HCT116 (cell line): ENCODE results near the gene SLC25A22. TPM values are rescaled to one million over a fixed set of nuclear protein-coding genes. Genes with fewer than 3 reads are reported as not detected.

Experiments
- ATAC-seq: fragments of 200-7000 bp; cut with Tn5 transposase; 2 replicates; pipeline ENCODE4 v1.9.1; 2020; ENCODE audit warnings: mild to moderate bottlenecking, moderate library complexity
- BruUV-seq: library from RNA; stranded (reverse); fragments of 400-500 nt; replicated peaks from 2 replicates; lab custom pipeline; 2021; lab: Mats Ljungman, UMichigan
- CTCF ChIA-PET: fragments of 300-600 bp; sonication (Branson Sonifier 250); formaldehyde crosslinking; loops from one replicate; lab custom pipeline; 2021; ENCODE audit warnings: antibody characterized with exemption; lab: Charles Lee
- POLR2A ChIA-PET: fragments of 300-600, 350-600 bp; sonication (Branson Sonifier 250); formaldehyde crosslinking; loops from one replicate; lab custom pipeline; 2021; ENCODE audit warnings: antibody characterized with exemption; lab: Charles Lee
- RAD21 ChIA-PET, 2 experiments: fragments of 300-600 bp; sonication (Branson Sonifier 250); formaldehyde crosslinking; loops; one replicate each; lab custom pipeline; 2023; ENCODE audit warnings: low total read pairs in 2 of 2; ENCODE audit not compliant: uncharacterized antibody in 2 of 2, unreplicated experiment in 2 of 2, low non-redundant PET in 1 of 2; lab: Charles Lee
- DNase-seq: peaks from one replicate; pipeline ENCODE4 v3.0.0-alpha.2; 2010; ENCODE audit warnings: low read depth, low spot score
- H2AFZ ChIP-seq: fragments of 200-600 bp; shearing (Covaris generic), sonication (generic); 2 replicates; pipeline ENCODE4 v1.6.1; 2017; ENCODE audit warnings: low read depth, mixed run types, mixed read lengths, antibody characterized with exemption, low read length; ENCODE audit not compliant: poor library complexity, severe bottlenecking
- H3K27ac ChIP-seq: 2 replicates; pipeline ENCODE4 v1.5.1; 2012; ENCODE audit warnings: low read depth, low read length
- H3K27me3 ChIP-seq: fragments of 200-600 bp; sonication (generic); 2 replicates; pipeline ENCODE4 v1.6.1; 2016; ENCODE audit warnings: mixed run types, low read length, mixed read lengths; ENCODE audit not compliant: insufficient read depth
- H3K36me3 ChIP-seq, 2 experiments: fragments of 200-500 bp in 1 of 2; fragments of 200-600 bp in 1 of 2; sonication (Bioruptor generic) in 1 of 2; sonication (generic) in 1 of 2; 2 replicates each; pipeline versions ENCODE4 v1.5.1 to v1.6.1; 2014 to 2016; ENCODE audit warnings: low read length in 2 of 2, inconsistent platforms in 1 of 2, mixed read lengths in 1 of 2, mixed run types in 1 of 2; ENCODE audit not compliant: insufficient read depth in 2 of 2, control insufficient read depth in 1 of 2
- H3K4me1 ChIP-seq, 2 experiments: fragments of 200-600 bp in 1 of 2; sonication (generic) in 1 of 2; 2 replicates each; pipeline versions ENCODE4 v1.5.1 to v1.6.1; 2012 to 2017; ENCODE audit warnings: low read length in 2 of 2, inconsistent platforms in 1 of 2, mild to moderate bottlenecking in 1 of 2, mixed read lengths in 1 of 2, mixed run types in 1 of 2, moderate library complexity in 1 of 2; ENCODE audit not compliant: insufficient read depth in 2 of 2, control insufficient read depth in 1 of 2
- H3K4me2 ChIP-seq: fragments of 200-600 bp; sonication (generic); 2 replicates; pipeline ENCODE4 v1.6.1; 2017; ENCODE audit warnings: mixed run types, low read length, mixed read lengths
- H3K4me3 ChIP-seq, 2 experiments: fragments of 200-600 bp in 1 of 2; sonication (generic) in 1 of 2; replicated peaks in 1 of 2; 2 replicates each; pipeline ENCODE4 v1.5.1; 2011 to 2016; ENCODE audit warnings: low read length in 2 of 2, control low read depth in 1 of 2, low read depth in 1 of 2, mild to moderate bottlenecking in 1 of 2, mixed read lengths in 1 of 2, mixed run types in 1 of 2
- H3K79me2 ChIP-seq: fragments of 200-600 bp; sonication (generic); 2 replicates; pipeline ENCODE4 v1.6.1; 2017; ENCODE audit warnings: mild to moderate bottlenecking, mixed run types, low read length, moderate library complexity, mixed read lengths; ENCODE audit not compliant: insufficient read depth
- H3K9ac ChIP-seq: fragments of 200-600 bp; sonication (generic); 2 replicates; pipeline ENCODE4 v1.6.1; 2016; ENCODE audit warnings: low read length, mixed read lengths
- H3K9me2 ChIP-seq: fragments of 200-600 bp; sonication (generic), shearing (Covaris generic); 2 replicates; pipeline ENCODE4 v1.6.1; 2017; ENCODE audit warnings: mixed run types, mild to moderate bottlenecking, moderate library complexity; ENCODE audit not compliant: insufficient read depth
- H3K9me3 ChIP-seq, 2 experiments: fragments of 200-500 bp in 1 of 2; fragments of 200-600 bp in 1 of 2; sonication (Bioruptor generic) in 1 of 2; sonication (generic) in 1 of 2; 2 replicates each; pipeline ENCODE4 v1.6.1; 2014 to 2017; ENCODE audit warnings: low read length in 2 of 2, mixed read lengths in 2 of 2, inconsistent platforms in 1 of 2, low read depth in 1 of 2, mild to moderate bottlenecking in 1 of 2, mixed run types in 1 of 2, moderate library complexity in 1 of 2; ENCODE audit not compliant: control insufficient read depth in 1 of 2, insufficient read depth in 1 of 2
- H4K20me1 ChIP-seq: fragments of 200-600 bp; sonication (generic), shearing (Covaris generic); 2 replicates; pipeline ENCODE4 v1.6.1; 2017; ENCODE audit warnings: mixed run types, mild to moderate bottlenecking, moderate library complexity; ENCODE audit not compliant: insufficient read depth
- CBX3 ChIP-seq: IDR thresholded peaks from 2 replicates; pipeline ENCODE4 v1.6.1; 2012; ENCODE audit warnings: low read depth
- CTCF ChIP-seq, 3 experiments: fragments of 200-600 bp in 1 of 3; sonication (generic) in 1 of 3; IDR thresholded peaks in 2 of 3; conservative IDR thresholded peaks in 1 of 3; 2 replicates each; pipeline ENCODE4 v1.5.1; 2012 to 2017; ENCODE audit warnings: low read depth in 2 of 3, low read length in 2 of 3, antibody characterized with exemption in 1 of 3, borderline replicate concordance in 1 of 3, control low read depth in 1 of 3, mild to moderate bottlenecking in 1 of 3, mixed read lengths in 1 of 3, mixed run types in 1 of 3, moderate library complexity in 1 of 3; ENCODE audit not compliant: insufficient read depth in 1 of 3
- EGR1 ChIP-seq: IDR thresholded peaks from 2 replicates; pipeline ENCODE4 v1.6.1; 2012; ENCODE audit warnings: low read depth
- ELF1 ChIP-seq: IDR thresholded peaks from 2 replicates; pipeline ENCODE4 v1.6.1; 2012; ENCODE audit warnings: low read depth, borderline replicate concordance
- EZH2 ChIP-seq: fragments of 200-600 bp; sonication (generic); IDR thresholded peaks from 2 replicates; pipeline ENCODE4 v1.6.1; 2017; ENCODE audit warnings: antibody characterized with exemption, mixed run types
- EZH2phosphoT487 ChIP-seq: fragments of 200-600 bp; IDR thresholded peaks from 2 replicates; pipeline ENCODE4 v1.6.1; 2018; ENCODE audit warnings: antibody characterized with exemption, borderline replicate concordance
- JUND ChIP-seq: IDR thresholded peaks from 2 replicates; pipeline ENCODE4 v1.6.1; 2012
- MAX ChIP-seq: IDR thresholded peaks from 2 replicates; pipeline ENCODE4 v1.6.1; 2012
- POLR2A ChIP-seq: IDR thresholded peaks from 2 replicates; pipeline ENCODE4 v1.7.0; 2011; ENCODE audit warnings: borderline replicate concordance; ENCODE audit not compliant: insufficient read depth, insufficient read length; ENCODE audit errors: extremely low read depth
- RAD21 ChIP-seq: IDR thresholded peaks from 2 replicates; pipeline ENCODE4 v1.6.1; 2012; ENCODE audit warnings: low read depth, mild to moderate bottlenecking
- TCF7L2 ChIP-seq: IDR thresholded peaks from 2 replicates; pipeline ENCODE4 v1.7.0; 2011; ENCODE audit warnings: borderline replicate concordance, inconsistent platforms; ENCODE audit not compliant: insufficient read depth, insufficient read length; ENCODE audit errors: extremely low read depth
- YY1 ChIP-seq: IDR thresholded peaks from 2 replicates; pipeline ENCODE4 v1.6.1; 2011; ENCODE audit warnings: low read length, low read depth, moderate library complexity, mild to moderate bottlenecking; ENCODE audit not compliant: insufficient replicate concordance; ENCODE audit errors: extremely low read depth
- ZFX ChIP-seq: fragments of 450-650 bp; IDR thresholded peaks from 2 replicates; pipeline ENCODE4 v1.6.1; 2017
- intact Hi-C: fragments of 100-400 bp; cut with micrococcal nuclease; formaldehyde crosslinking; loops from 2 replicates; pipeline ENCODE4 v1.10.0; 2022
- total RNA-seq: library from RNA; stranded (reverse); gene quantifications from one replicate; pipeline ENCODE4 v1.2.1, GENCODE V29; 2021; ENCODE audit not compliant: unreplicated experiment
- TF ChIP-seq, protein P1 (sequence below): IDR thresholded peaks from 2 replicates; pipeline ENCODE4 v1.6.1; 2012
- TF ChIP-seq, protein P2 (sequence below): IDR thresholded peaks from 2 replicates; pipeline ENCODE4 v1.6.1; 2011; ENCODE audit warnings: mild to moderate bottlenecking, low read length, moderate library complexity; ENCODE audit not compliant: insufficient replicate concordance; ENCODE audit errors: extremely low read depth

The SLC25A22 gene
- total RNA-seq, 1 experiment from 2014 or later = 62.0 TPM

GRCh38 chr11:803467-803742, 5.3 kb upstream of the SLC25A22 start:
- DNase-seq = no peak
- Histone ChIP-seq H3K27me3 (no peaks in the 10 kb centered on the region), H2AFZ (no peak overlapping the region), H3K9me3 (no peaks in the 10 kb centered on the region), H3K9me2 (no peaks in the 10 kb centered on the region), H3K9ac (no peak overlapping the region), H3K27ac (no peak overlapping the region; the same call in 1 of the 2 replicates), H4K20me1 (no peaks in the 10 kb centered on the region), H3K79me2 (peaks cover 21% of the 10 kb centered on the region), H3K4me2 (no peak overlapping the region; the same call in 1 of the 2 replicates), H3K4me3 (no peak overlapping the region; a peak in 1 of 4 replicates), H3K4me1 (peaks cover 26 to 37% of the 10 kb centered on the region in 2 experiments), H3K36me3 (peaks cover 0 to 9% of the 10 kb centered on the region in 2 experiments; a peak in 1 of 4 replicates)
- RAD21 ChIA-PET = no interaction called here
- ATAC-seq = no peak
- intact Hi-C loops = no loop called here
- CTCF ChIA-PET = no interaction called here
- TF ChIP-seq YY1 (no peak), ELF1 (no peak), JUND (no peak), EGR1 (no peak), TCF7L2 (no peak), MAX (no peak), EZH2 (no peak)
- POLR2A ChIA-PET = no interaction called here
- no TSS peak for BruUV-seq

DNA sequence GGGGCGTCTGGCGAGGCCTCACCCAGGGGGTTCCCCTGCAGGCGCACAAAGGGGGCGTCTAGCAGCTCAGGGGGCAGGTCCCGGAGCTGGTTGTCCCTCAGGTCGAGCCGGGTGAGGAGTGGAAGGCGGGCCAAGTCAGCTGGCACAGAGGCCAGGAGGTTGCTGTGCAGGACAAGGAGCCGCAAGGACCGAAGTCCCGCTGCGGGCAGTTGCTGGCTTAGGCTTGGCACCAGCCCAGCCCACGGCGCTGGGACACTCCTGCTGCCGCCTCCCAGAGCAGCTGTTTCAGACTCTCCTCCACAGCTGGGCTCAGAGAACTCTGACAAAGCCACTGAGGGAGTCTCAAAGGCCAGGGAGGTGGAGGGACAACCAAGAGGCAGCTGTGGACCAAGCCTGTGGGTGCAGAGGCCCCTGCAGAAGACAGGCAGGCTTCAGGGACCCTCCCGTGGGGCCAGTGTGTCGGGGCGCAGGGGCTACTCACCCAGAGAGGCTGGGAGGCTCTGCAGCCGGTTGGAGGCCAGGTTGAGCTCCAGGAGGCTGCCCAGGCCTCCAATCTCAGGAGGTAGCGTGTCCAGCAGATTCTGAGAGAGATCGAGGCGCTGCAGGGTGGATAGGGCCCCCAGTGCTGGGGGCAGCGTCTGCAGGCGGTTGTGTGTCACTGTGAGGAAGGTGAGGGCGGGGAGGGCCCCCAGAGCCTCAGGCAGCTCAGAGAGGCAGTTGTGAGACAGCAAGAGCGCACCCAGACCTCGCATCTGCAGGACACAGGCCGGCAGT, 4.8 kb upstream of the SLC25A22 start:
- Histone ChIP-seq H3K9ac (no peak overlapping the region), H4K20me1 (no peaks in the 10 kb centered on the region), H3K4me3 (no peak overlapping the region), H3K4me2 (no peak overlapping the region), H3K79me2 (peaks cover 16% of the 10 kb centered on the region; the same call in 1 of the 2 replicates), H3K27me3 (no peaks in the 10 kb centered on the region), H3K9me2 (no peaks in the 10 kb centered on the region), H3K36me3 (peaks cover 0 to 9% of the 10 kb centered on the region in 2 experiments; a peak in 1 of 4 replicates), H3K4me1 (peaks cover 26 to 34% of the 10 kb centered on the region in 2 experiments), H2AFZ (no peak overlapping the region), H3K9me3 (no peaks in the 10 kb centered on the region), H3K27ac (peak overlapping the region; percentile 29; the same call in 1 of the 2 replicates)
- intact Hi-C loops = no loop called here
- ChIA-PET POLR2A (no interaction called here), CTCF (no interaction called here), RAD21 (no interaction called here)
- BruUV-seq = no TSS peak
- DNase-seq (no peak), ATAC-seq (no peak)
- TF ChIP-seq ELF1 = no peak
- no peak for TF ChIP-seq ZFX
- TF ChIP-seq EZH2 = no peak
- no peak for TF ChIP-seq YY1
- TF ChIP-seq, protein P1, sequence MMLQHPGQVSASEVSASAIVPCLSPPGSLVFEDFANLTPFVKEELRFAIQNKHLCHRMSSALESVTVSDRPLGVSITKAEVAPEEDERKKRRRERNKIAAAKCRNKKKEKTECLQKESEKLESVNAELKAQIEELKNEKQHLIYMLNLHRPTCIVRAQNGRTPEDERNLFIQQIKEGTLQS = no peak
- TF ChIP-seq, protein P2, sequence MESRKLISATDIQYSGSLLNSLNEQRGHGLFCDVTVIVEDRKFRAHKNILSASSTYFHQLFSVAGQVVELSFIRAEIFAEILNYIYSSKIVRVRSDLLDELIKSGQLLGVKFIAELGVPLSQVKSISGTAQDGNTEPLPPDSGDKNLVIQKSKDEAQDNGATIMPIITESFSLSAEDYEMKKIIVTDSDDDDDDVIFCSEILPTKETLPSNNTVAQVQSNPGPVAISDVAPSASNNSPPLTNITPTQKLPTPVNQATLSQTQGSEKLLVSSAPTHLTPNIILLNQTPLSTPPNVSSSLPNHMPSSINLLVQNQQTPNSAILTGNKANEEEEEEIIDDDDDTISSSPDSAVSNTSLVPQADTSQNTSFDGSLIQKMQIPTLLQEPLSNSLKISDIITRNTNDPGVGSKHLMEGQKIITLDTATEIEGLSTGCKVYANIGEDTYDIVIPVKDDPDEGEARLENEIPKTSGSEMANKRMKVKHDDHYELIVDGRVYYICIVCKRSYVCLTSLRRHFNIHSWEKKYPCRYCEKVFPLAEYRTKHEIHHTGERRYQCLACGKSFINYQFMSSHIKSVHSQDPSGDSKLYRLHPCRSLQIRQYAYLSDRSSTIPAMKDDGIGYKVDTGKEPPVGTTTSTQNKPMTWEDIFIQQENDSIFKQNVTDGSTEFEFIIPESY = no peak
- TF ChIP-seq CBX3 = no peak
- TF ChIP-seq CTCF (IDR thresholded peaks at IDR 0.05 in 2 of 3, conservative IDR thresholded peaks at IDR 0.05 in 1 of 3; ENCODE audit: borderline replicate concordance in 1 of 3, insufficient read depth in 1 of 3, low read depth in 2 of 3, low read length in 2 of 3) = no peak
- TF ChIP-seq RAD21 = no peak
- no peak for TF ChIP-seq EZH2phosphoT487
- no peak for TF ChIP-seq TCF7L2
- TF ChIP-seq POLR2A = no peak
- TF ChIP-seq JUND = no peak
